Mesendoderm (in vitro differentiated cells): ENCODE results near the gene ACVR1C.
"Not testable (repeated sequence)": the region's sequence is repeated elsewhere in the genome, so short reads cannot be mapped to it uniquely, and the experiment has no call there.

Source experiments
- DNase-seq: peaks from one replicate; pipeline ENCODE4 v3.0.0; 2013
- H2AK5ac ChIP-seq: 2 replicates; pipeline ENCODE4 v1.6.1; 2013; ENCODE audit warnings: low read length, inconsistent platforms
- H2BK120ac ChIP-seq: 2 replicates; pipeline ENCODE4 v1.6.1; 2013; ENCODE audit warnings: low read depth, mild to moderate bottlenecking, low read length, moderate library complexity, mixed read lengths
- H2BK15ac ChIP-seq: replicated peaks from 2 replicates; pipeline ENCODE4 v1.6.1; 2013; ENCODE audit warnings: low read depth, mild to moderate bottlenecking, moderate library complexity
- H2BK5ac ChIP-seq: 2 replicates; pipeline ENCODE4 v1.6.1; 2013; ENCODE audit warnings: low read length, inconsistent platforms
- H3K18ac ChIP-seq: 2 replicates; pipeline ENCODE4 v1.6.1; 2013; ENCODE audit warnings: mild to moderate bottlenecking, low read length, mixed read lengths
- H3K23ac ChIP-seq: one replicate; pipeline ENCODE4 v1.6.1; 2013; ENCODE audit warnings: low read length
- H3K27ac ChIP-seq: 2 replicates; pipeline ENCODE4 v1.5.1; 2013; ENCODE audit warnings: low read depth, mild to moderate bottlenecking, inconsistent platforms, low read length, moderate library complexity
- H3K27me3 ChIP-seq: 2 replicates; pipeline ENCODE4 v1.6.1; 2013; ENCODE audit warnings: low read length, control low read depth, mild to moderate bottlenecking, inconsistent platforms; ENCODE audit not compliant: insufficient read depth, poor library complexity
- H3K36me3 ChIP-seq: 2 replicates; pipeline ENCODE4 v1.6.1; 2013; ENCODE audit warnings: low read length, inconsistent platforms; ENCODE audit not compliant: control insufficient read depth, insufficient read depth
- H3K4ac ChIP-seq: one replicate; pipeline ENCODE4 v1.6.1; 2013; ENCODE audit warnings: low read depth, mild to moderate bottlenecking, low read length, moderate library complexity
- H3K4me1 ChIP-seq: 2 replicates; pipeline ENCODE4 v1.6.1; 2013; ENCODE audit warnings: low read depth, low read length, inconsistent platforms; ENCODE audit not compliant: control insufficient read depth
- H3K4me2 ChIP-seq: 2 replicates; pipeline ENCODE4 v1.6.1; 2013; ENCODE audit warnings: low read length
- H3K4me3 ChIP-seq: 2 replicates; pipeline ENCODE4 v1.5.1; 2013; ENCODE audit warnings: mild to moderate bottlenecking, low read length
- H3K56ac ChIP-seq: one replicate; pipeline ENCODE4 v1.6.1; 2013; ENCODE audit warnings: low read length
- H3K79me1 ChIP-seq: 2 replicates; pipeline ENCODE4 v1.6.1; 2013; ENCODE audit warnings: low read length, inconsistent platforms
- H3K79me2 ChIP-seq: 2 replicates; pipeline ENCODE4 v1.6.1; 2013; ENCODE audit warnings: mild to moderate bottlenecking, low read length; ENCODE audit not compliant: control insufficient read depth, insufficient read depth
- H3K9ac ChIP-seq: 2 replicates; pipeline ENCODE4 v1.6.1; 2013; ENCODE audit warnings: low read length, inconsistent platforms
- H4K5ac ChIP-seq: one replicate; pipeline ENCODE4 v1.6.1; 2013; ENCODE audit warnings: low read length
- H4K8ac ChIP-seq: one replicate; pipeline ENCODE4 v1.6.1; 2013; ENCODE audit warnings: low read depth, mild to moderate bottlenecking, control low read depth, low read length, moderate library complexity
- WGBS: extraction: QIAGEN DNeasy Blood & Tissue Kit; methylation state at CpG from one replicate; pipeline ENCODE4 v1.1.7; 2013; ENCODE audit warnings: low lambda C conversion rate, missing lambda C conversion rate; ENCODE audit not compliant: insufficient coverage; ENCODE audit errors: extremely low coverage; 5-methylcytosine and 5-hydroxymethylcytosine counted together

The ACVR1C gene

DNA sequence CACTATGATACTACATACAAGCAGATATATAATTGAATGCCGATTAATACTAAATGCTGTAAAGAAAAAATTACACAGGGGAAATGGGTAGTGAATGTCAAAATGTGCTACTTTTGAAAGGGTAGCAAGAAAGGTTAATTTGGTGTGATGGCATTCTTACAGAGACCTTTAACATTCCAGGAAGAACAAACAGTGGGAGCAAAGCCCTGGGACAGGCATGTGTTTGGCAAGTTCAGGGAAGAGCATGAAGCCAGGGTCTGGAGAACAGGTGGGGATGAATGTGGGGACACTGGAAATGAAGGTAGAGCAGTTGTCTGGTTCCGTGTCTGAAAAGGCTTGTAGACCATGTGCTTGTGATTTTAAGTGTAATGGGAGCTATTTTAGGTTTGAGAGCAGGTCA lies 102.6 kb downstream of the ACVR1C start:
- Histone ChIP-seq H2BK120ac (no peak overlapping the region), H2BK15ac (no peak overlapping the region), H3K23ac (no peak overlapping the region), H3K56ac (no peak overlapping the region), H3K27me3 (no peaks in the 10 kb centered on the region), H3K9ac (no peak overlapping the region), H3K18ac (no peak overlapping the region), H2AK5ac (no peak overlapping the region), H3K4me3 (no peak overlapping the region), H3K4ac (no peak overlapping the region), H3K36me3 (no peaks in the 10 kb centered on the region), H3K4me1 (no peaks in the 10 kb centered on the region), H2BK5ac (no peak overlapping the region), H3K79me2 (no peaks in the 10 kb centered on the region), H3K79me1 (no peaks in the 10 kb centered on the region), H4K5ac (no peak overlapping the region), H3K27ac (no peak overlapping the region), H3K4me2 (no peak overlapping the region), H4K8ac (no peak overlapping the region)
- WGBS, result no CpG with 5 or more reads among the region's 2 CpGs
- DNase-seq, result no peak

DNA sequence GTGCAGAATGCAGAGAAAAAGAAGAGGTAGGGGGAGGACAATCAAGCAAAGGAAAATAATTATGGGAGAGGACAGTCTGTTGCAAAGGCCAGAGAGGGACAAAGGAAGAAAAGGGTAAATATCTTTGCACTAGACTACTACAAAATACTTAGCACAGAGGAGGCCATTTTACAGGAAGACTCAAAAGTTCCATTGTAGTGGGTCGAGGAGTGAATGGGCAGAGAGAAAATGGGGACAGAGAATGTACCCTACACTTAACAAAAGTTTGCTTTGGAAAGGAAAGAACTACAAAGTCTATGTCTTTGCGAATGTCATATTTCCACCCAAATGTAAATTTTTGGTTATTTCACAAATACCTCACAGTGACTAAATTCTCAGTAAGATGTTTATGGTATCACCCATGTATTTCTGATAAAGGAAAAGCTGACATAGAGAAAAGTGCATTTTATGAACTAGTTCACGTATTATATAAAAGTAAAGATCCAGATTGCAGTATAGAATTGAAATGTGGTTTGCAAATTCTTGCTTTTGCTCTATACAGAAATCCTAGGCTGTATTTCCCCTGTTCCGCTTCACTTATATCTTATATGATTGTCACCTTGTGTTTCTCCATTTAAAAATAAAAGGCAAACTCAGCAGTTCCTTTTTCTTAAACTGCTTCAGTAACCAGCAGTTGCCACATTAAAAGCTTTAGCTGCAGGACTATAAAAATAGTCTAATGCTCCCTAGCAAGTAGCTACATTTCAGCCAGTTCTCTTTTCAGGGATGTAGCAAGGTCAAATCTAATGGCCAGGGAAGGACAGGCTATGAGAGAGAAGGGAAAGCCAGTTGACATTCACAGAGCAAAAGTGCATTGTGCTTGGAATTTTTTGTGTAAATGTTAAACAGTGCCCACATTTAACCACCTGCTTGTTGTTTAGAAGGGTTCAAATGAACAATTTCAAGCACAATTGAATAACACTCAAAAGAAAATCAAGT lies 105.1 kb downstream of the ACVR1C start:
- H3K27me3 ChIP-seq, result no peaks in the 10 kb centered on the region
- H2BK120ac ChIP-seq, result no peak overlapping the region
- no peak overlapping the region for H3K4me2 ChIP-seq
- no peak overlapping the region for H4K5ac ChIP-seq
- H3K23ac ChIP-seq, result no peak overlapping the region
- H3K9ac ChIP-seq, result no peak overlapping the region
- H3K36me3 ChIP-seq, result no peaks in the 10 kb centered on the region
- no peak overlapping the region for H3K27ac ChIP-seq
- H2BK15ac ChIP-seq, result no peak overlapping the region
- no peak overlapping the region for H3K56ac ChIP-seq
- H3K79me2 ChIP-seq, result no peaks in the 10 kb centered on the region
- H3K4me3 ChIP-seq, result no peak overlapping the region
- no peak overlapping the region for H4K8ac ChIP-seq
- WGBS, result no CpG with 5 or more reads among the region's 4 CpGs
- no peak overlapping the region for H3K18ac ChIP-seq
- no peak overlapping the region for H2BK5ac ChIP-seq
- no peak overlapping the region for H3K4ac ChIP-seq
- no peak overlapping the region for H2AK5ac ChIP-seq
- no peak for DNase-seq
- no peaks in the 10 kb centered on the region for H3K79me1 ChIP-seq
- no peaks in the 10 kb centered on the region for H3K4me1 ChIP-seq

DNA sequence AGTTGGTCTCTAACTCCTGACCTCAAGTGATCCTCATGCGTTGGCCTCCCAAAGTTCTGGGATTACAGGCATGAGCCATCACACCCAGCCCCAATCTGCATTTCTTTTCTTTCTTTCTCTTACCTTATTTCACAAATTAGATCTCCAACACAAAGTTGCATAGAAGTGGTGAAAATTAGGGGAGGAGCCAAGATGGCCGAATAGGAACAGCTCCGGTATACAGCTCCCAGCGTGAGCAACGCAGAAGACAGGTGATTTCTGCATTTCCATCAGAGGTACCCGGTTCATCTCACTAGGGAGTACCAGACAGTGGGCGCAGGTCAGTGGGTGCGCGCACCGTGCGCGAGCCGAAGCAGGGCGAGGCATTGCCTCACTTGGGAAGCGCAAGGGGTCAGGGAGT lies 113.7 kb downstream of the ACVR1C start:
- not testable (repeated sequence) for H3K4me1 ChIP-seq, H3K27me3 ChIP-seq, H2AK5ac ChIP-seq, H3K4ac ChIP-seq, H3K36me3 ChIP-seq, H3K4me3 ChIP-seq, DNase-seq, H3K79me1 ChIP-seq, H4K8ac ChIP-seq, H2BK15ac ChIP-seq, H3K56ac ChIP-seq, H2BK5ac ChIP-seq, H3K27ac ChIP-seq, H3K9ac ChIP-seq, H2BK120ac ChIP-seq, H3K79me2 ChIP-seq, H4K5ac ChIP-seq, H3K23ac ChIP-seq, H3K4me2 ChIP-seq, H3K18ac ChIP-seq
- WGBS, result no CpG with 5 or more reads among the region's 15 CpGs

DNA sequence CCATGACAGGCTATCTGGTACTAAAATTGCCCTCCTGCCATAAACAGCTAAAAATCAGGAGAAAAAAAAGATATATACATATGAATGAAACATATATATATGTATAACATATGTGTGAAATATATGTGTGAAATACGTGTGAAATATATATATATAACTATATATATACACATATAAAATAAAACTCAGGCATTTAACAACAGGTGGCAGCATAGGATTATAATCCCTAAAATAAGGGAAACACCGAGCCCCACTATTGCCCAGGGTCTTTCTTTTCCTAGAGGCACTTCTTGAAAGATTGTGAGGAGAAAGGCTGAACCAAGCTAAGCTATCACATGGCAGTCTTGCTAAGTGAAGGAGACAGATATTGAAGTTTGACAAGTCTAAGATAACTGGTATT lies 118.9 kb downstream of the ACVR1C start:
- Histone ChIP-seq H2BK120ac (no peak overlapping the region), H3K23ac (no peak overlapping the region), H3K79me2 (no peaks in the 10 kb centered on the region), H2AK5ac (no peak overlapping the region), H4K5ac (no peak overlapping the region), H3K9ac (no peak overlapping the region), H3K27me3 (no peaks in the 10 kb centered on the region), H3K4me3 (no peak overlapping the region), H3K27ac (no peak overlapping the region), H3K4me2 (no peak overlapping the region), H3K18ac (no peak overlapping the region), H3K4me1 (no peaks in the 10 kb centered on the region), H3K4ac (no peak overlapping the region), H2BK15ac (no peak overlapping the region), H3K56ac (no peak overlapping the region), H4K8ac (no peak overlapping the region), H2BK5ac (no peak overlapping the region), H3K36me3 (no peaks in the 10 kb centered on the region), H3K79me1 (no peaks in the 10 kb centered on the region)
- no peak for DNase-seq
- WGBS, result no CpG with 5 or more reads among the region's 2 CpGs

DNA sequence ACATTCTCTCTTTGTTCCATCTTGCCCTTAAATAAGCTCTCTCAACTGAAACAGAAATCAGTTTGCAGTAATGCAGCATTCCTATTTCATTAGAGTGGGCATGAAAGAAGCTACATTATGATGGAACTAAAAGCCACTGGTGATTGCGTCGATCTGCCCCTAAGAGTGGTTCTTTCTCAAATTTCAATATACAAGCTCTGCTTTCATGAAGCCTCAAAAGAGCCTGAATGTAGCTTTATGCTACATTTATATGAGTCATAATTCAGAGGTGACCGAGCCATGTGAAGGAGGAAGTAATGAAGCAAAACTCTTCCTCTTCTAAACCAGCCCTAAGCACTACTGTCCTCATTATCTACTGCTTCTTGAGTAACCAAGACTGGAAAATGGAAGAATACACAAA lies 120.0 kb downstream of the ACVR1C start:
- H3K27me3 ChIP-seq, result no peaks in the 10 kb centered on the region
- H3K18ac ChIP-seq, result no peak overlapping the region
- H3K79me2 ChIP-seq, result no peaks in the 10 kb centered on the region
- H3K27ac ChIP-seq, result no peak overlapping the region
- no peak for DNase-seq
- no peak overlapping the region for H2BK120ac ChIP-seq
- no peak overlapping the region for H2BK15ac ChIP-seq
- H3K4me3 ChIP-seq, result no peak overlapping the region
- H3K9ac ChIP-seq, result no peak overlapping the region
- H3K4ac ChIP-seq, result no peak overlapping the region
- WGBS, result no CpG with 5 or more reads among the region's 3 CpGs
- no peak overlapping the region for H4K5ac ChIP-seq
- H3K56ac ChIP-seq, result no peak overlapping the region
- H2BK5ac ChIP-seq, result no peak overlapping the region
- H3K23ac ChIP-seq, result no peak overlapping the region
- no peaks in the 10 kb centered on the region for H3K79me1 ChIP-seq
- no peak overlapping the region for H3K4me2 ChIP-seq
- no peak overlapping the region for H2AK5ac ChIP-seq
- no peaks in the 10 kb centered on the region for H3K36me3 ChIP-seq
- H4K8ac ChIP-seq, result no peak overlapping the region
- H3K4me1 ChIP-seq, result no peaks in the 10 kb centered on the region

DNA sequence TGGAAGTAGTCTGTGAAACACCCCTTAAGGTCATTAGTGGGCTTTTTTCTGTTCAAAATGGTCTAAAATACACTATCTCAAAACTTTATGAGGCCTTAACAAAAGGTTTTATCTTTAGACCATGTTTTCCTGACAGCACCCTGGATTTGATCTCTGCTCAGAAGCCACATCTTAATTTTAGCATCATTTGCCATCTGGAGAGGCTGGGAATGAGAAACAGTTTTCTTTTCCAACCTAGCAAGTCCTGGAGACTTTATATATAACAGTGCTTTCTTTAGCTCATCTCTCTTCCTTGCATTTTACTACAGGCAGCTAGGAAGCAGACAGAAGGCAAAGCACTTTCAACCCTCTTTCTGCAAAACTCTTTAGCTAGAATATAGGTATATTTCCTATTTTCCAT lies 122.1 kb downstream of the ACVR1C start:
- no peak overlapping the region for H4K5ac ChIP-seq
- no peak for DNase-seq
- no peak overlapping the region for H3K4ac ChIP-seq
- H2AK5ac ChIP-seq, result no peak overlapping the region
- no peaks in the 10 kb centered on the region for H3K36me3 ChIP-seq
- H3K4me3 ChIP-seq, result no peak overlapping the region
- no peak overlapping the region for H2BK120ac ChIP-seq
- no peak overlapping the region for H3K23ac ChIP-seq
- no peak overlapping the region for H3K18ac ChIP-seq
- no peaks in the 10 kb centered on the region for H3K4me1 ChIP-seq
- no peaks in the 10 kb centered on the region for H3K79me2 ChIP-seq
- H3K56ac ChIP-seq, result no peak overlapping the region
- no peak overlapping the region for H3K27ac ChIP-seq
- no peaks in the 10 kb centered on the region for H3K79me1 ChIP-seq
- H3K27me3 ChIP-seq, result no peaks in the 10 kb centered on the region
- no peak overlapping the region for H2BK5ac ChIP-seq
- no peak overlapping the region for H4K8ac ChIP-seq
- H3K9ac ChIP-seq, result no peak overlapping the region
- no peak overlapping the region for H2BK15ac ChIP-seq
- H3K4me2 ChIP-seq, result no peak overlapping the region
